ENCODE results near the gene CLIP3. TPM values are rescaled to one million over a fixed set of nuclear protein-coding genes. Genes with fewer than 3 reads are reported as not detected.

Gene CLIP3
- total and polyA plus RNA-seq, 2 of the 13 experiments (the other 11 are each of a cell fraction or from before 2014, with no cell fraction given), result 0.15 to 1.2 TPM

GRCh38 chr19:36054733-36055686 is 22.3 kb upstream of the CLIP3 start, which contains the start of gene WDR62 (continued):
- no peak for TF ChIP-seq NCOR1 (IDR thresholded peaks at IDR 0.05; ENCODE audit: borderline replicate concordance, low read length)
- 0 out of 4 replicates have a peak, but pooled peaks of 1 of the 2 experiments have one; percentile 23 for TF ChIP-seq EP300 (IDR thresholded peaks at IDR 0.05; ENCODE audit: low read depth in 2 of 2, low read length in 2 of 2)
- no peak for TF ChIP-seq EP300 (CRISPR knock-in tag; IDR thresholded peaks at IDR 0.05; ENCODE audit: borderline replicate concordance)
- TF ChIP-seq CSRNP1 (CRISPR knock-in tag; IDR thresholded peaks at IDR 0.05), result 0 out of 2 replicates have a peak, but pooled peaks have one; percentile 25
- TF ChIP-seq JUNB (CRISPR knock-in tag; IDR thresholded peaks at IDR 0.05; ENCODE audit: borderline replicate concordance), result peak; percentile 57; the same call in 1 of the 2 replicates
- TF ChIP-seq MAFK (conservative IDR thresholded peaks at IDR 0.05 in 1 of 2, IDR thresholded peaks at IDR 0.05 in 1 of 2; ENCODE audit: low read length in 2 of 2), result no peak
- peak; percentile 89 for TF ChIP-seq E2F5 (CRISPR knock-in tag; conservative IDR thresholded peaks at IDR 0.05)
- TF ChIP-seq ZNF766 (CRISPR knock-in tag; IDR thresholded peaks at IDR 0.05; ENCODE audit: borderline replicate concordance), result 0 out of 2 replicates have a peak, but pooled peaks have one; percentile 13
- TF ChIP-seq ZNF724P (CRISPR knock-in tag; IDR thresholded peaks at IDR 0.05; ENCODE audit: borderline replicate concordance), result 0 out of 2 replicates have a peak, but pooled peaks have one; percentile 45
- no peak for TF ChIP-seq MTA3 (CRISPR knock-in tag; IDR thresholded peaks at IDR 0.05)
- peak; percentile 29; the same call in 1 of the 2 replicates for TF ChIP-seq ZNF687 (CRISPR knock-in tag; IDR thresholded peaks at IDR 0.05)
- 0 out of 2 replicates have a peak, but pooled peaks have one; percentile 6 for TF ChIP-seq MAZ (IDR thresholded peaks at IDR 0.05; ENCODE audit: borderline replicate concordance, low read depth, low read length)
- no peak for TF ChIP-seq MAZ (CRISPR knock-in tag; IDR thresholded peaks at IDR 0.05; ENCODE audit: low read depth)
- no peak for TF ChIP-seq PATZ1 (CRISPR knock-in tag; IDR thresholded peaks at IDR 0.05)
- TF ChIP-seq TMF1 (CRISPR knock-in tag; IDR thresholded peaks at IDR 0.05; ENCODE audit: low read depth), result peak; percentile 67; the same call in 1 of the 2 replicates
- TF ChIP-seq ZNF816 (CRISPR knock-in tag; IDR thresholded peaks at IDR 0.05; ENCODE audit: borderline replicate concordance), result no peak
- peak; percentile 51 for TF ChIP-seq ZNF589 (CRISPR knock-in tag; conservative IDR thresholded peaks at IDR 0.05)
- TF ChIP-seq DMAP1 (CRISPR knock-in tag; IDR thresholded peaks at IDR 0.05), result peak; percentile 17; the same call in 1 of the 2 replicates
- 0 out of 2 replicates have a peak, but pooled peaks have one; percentile 14 for TF ChIP-seq ZNF547 (CRISPR knock-in tag; IDR thresholded peaks at IDR 0.05)

Data from HepG2 (cell line).